TTC549 (cell line): ENCODE measurements around the gene ST3GAL3.
"Not testable (repeated sequence)": the region's sequence is repeated elsewhere in the genome, so short reads cannot be mapped to it uniquely, and the experiment has no call there.

Experiments used
- FAIRE-seq: peaks from 2 replicates; lab custom pipeline; 2012; peaks lifted over from hg19 to GRCh38; lab: Jason Lieb, UNC

Gene ST3GAL3

DNA sequence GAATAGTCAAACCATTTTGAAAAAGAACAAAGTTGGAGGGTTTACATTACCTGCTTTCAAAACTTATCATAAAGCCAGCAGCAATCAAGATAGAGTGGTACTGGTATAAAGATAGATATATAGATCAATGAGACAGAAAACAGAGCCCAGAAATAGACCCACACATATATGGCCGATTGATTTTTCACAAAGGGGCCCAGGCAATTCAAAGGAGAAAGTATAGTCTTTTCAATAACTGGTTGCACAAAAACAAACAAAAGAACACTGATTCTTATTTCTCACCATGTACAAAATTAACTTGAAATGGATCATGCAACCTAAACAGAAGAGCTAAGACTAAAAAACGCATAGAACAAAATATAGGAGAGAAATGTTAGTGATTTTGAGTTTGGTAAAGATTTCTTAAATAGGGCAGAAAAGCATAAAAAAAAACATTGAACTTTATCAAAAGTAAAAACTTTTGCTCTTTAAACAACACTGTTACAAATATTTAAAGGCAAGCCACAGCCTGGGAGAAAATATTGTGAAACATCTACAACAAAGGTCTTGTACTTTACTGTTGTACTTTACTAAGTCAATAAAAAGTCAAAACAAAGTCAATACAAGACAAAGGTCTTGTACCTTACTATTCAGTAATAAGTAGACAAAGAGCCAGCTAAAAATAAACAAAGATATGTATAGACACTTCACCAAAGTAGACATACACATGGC, 50.2 kb downstream of the ST3GAL3 start:
- no peak for FAIRE-seq

DNA sequence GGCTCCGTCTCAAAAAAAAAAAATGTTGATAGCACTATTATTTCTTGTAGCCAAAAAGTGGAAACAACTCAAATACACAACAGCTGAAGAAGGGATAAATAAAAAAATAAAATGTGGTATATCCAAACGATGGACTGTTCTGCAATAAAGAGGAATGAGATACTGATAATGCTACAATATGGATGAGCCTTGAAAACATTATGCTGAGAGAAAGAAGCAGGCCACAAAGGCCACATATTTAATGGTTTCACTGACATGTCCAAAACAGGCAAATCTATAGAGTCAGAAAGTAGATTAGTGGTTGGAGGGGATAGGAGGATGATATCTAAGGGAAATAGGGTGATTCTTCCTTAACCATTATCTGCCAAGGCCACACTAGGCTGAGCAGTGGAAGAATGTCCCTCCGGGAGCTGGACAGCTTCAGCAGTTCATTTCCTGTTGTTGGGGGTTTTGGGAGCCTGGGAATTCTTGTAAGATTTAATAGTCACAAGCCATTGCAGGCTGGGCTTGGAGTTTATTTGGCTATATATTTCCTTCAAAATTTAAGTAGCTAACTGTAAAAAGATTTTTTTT, 53.5 kb downstream of the ST3GAL3 start:
- no peak for FAIRE-seq

DNA sequence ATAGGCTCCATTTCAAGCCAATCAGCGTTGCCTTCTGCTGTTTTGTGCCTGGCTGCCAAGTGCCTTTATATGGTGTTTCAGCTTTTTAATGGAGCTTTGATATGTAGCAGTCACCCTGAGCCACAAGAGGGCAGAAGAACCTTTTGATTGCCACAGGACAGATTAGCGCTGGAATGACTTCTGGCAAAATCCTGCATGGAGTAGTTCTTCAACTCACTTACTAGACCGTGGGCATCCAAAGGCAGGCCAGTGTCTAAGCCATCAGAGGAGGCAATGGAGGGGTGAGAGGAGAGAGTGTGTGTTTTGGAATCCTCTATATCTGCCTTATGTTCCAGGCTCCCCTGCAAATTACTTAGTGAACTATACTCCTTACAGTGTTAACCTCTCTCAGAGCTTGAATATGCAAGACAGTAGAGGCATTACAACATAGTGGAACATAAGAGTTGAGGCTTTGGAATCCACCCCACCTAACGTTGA, 56.2 kb downstream of the ST3GAL3 start:
- FAIRE-seq, result peak; percentile 80

DNA sequence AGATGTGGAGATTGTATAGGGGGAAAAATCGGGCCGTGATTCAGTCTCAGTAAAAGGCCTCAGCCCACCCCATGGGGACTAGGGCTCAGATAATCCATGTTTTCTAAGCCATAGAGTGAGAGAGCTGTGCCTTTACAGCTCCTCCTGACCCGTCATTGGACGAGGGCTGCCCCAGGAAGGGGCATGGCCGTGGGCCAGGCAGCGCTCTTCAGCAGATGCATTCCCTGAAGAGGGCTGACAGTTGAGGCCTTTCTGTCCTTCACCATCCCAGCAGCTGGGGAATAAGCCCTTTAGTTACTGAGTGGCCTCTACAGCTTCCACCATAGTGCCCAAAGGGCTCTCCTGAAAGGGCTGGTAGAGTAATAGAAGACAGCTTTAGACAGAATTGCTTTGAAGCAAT, 57.2 kb downstream of the ST3GAL3 start:
- FAIRE-seq, result no peak

DNA sequence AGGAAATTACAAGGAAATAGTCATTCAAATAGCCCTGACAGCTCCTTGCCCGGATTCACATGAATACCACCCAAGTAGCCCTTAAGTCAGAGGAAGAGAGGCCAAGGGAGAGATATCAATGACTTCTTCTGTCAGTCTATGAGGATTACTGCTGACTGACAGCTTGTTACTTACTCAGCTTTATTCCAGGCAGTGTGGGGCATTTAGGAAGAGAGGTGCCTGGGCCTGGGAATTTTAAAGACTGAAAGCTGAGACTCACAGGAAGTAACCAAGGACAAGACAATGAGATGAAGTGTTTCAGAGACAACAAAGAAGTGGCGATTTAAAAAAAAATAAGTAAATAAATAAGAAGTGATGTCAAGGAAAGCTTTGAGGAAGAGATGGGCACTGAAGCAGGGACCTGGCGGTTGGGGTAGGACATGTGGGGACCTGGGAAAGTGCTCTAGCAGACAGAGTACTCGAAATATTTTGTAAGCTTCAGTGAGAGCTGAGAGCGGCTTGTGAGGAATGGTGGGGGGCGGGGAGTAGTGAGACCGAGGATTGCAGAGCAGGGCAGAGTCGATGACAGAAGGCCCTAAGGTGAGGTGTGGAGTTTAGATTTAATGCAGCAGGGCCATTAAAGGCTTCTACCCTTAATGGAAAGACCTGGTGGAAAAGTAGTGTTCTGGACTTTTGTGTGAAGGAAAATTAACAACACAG, 58.9 kb downstream of the ST3GAL3 start:
- no peak for FAIRE-seq

DNA sequence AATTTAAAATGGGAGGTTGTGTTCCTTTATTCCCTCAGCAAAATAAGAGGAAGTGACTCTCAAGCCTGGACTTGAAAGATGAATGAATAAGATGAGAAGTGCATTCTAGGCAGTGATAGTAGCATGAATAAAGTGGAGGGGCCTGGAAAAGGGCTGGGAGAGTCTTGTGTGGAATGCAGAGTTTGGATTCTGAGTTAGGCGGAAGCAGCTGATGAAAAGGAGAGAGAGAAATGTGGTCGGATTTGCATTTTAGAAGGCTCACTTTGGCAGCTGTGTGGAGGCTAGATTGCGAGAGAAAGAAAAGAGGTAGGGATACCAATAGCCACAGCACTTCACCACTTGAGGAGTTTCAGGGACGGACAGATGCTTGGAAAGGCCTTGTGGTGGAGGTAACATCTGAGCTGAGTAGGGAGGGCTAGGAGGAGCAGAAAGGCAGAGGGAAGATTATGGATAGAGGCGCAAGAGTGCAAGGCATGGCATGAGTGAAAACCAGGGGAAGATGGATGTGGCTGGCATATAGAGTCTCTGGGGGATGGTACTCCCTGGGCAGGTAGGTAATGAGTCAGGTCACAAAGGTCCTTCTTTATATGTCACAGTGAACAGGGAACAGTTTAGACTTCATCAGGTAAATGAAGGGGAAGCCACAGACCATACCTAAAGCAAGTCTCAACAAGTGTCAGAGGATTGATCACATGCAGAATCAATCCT, 59.6 kb downstream of the ST3GAL3 start:
- FAIRE-seq, result no peak

DNA sequence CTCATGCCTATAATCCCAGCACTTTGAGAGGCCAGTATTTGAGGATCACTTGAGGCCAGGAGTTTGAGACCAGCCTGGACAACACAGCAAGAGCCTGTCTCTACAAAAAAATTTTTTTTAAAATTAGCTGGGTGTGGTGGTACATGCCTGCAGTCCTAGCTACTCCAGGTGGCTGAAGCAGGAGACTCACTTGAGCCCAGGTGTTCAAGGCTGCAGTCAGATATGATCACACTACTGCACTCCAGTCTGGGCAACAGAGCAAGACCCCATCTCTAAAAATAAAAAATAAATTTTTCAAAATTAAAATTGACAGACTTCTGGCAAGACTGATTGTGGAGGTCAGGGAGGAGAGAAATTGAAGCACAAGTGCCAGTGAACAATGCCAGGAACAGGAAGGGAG, 60.8 kb downstream of the ST3GAL3 start:
- no peak for FAIRE-seq

DNA sequence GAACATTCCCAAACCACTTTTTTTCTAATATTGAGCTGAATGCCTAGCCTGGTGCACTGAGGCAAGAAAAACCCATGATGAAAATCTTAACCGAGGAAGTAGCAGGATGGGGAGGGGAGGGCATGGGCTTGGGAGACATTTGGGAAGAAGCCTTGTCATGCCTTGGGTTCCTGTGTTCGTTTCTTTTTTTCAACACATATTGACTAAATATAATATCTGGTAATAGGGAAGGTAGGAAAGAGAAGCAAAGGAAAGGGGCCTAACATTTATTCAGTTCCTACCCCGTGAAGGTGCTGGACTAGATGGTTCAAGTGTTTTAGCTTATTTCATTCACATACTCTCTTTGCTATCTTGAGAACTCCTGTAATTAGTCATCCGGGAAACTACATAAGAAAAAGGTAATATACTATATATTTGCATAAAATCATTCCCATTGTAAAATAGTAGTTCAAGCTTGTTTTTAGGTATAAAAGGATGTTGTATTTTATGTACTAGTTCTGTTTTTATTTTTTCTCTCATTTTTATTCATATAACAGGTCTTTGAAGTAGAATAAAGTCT, 62.1 kb downstream of the ST3GAL3 start:
- FAIRE-seq, result no peak

DNA sequence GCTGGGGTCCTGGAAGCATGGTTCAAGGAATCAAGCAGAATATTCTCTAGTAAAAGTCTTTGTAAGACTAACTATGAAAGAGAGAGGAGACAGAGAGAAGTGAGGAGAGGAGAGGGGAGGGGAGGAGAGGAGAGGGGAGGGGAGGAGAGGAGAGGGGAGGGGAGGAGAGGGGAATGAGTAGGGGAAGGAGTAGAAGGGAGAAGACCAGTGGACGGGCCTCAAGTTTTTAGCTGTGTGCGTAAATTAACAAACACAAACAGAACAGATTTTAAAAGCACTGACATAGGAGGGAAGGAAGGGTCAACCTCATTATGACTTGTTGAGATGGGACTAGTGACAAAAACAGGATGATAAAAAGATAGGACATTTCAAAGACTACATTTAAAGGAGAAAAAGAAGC, 62.8 kb downstream of the ST3GAL3 start:
- no peak for FAIRE-seq

DNA sequence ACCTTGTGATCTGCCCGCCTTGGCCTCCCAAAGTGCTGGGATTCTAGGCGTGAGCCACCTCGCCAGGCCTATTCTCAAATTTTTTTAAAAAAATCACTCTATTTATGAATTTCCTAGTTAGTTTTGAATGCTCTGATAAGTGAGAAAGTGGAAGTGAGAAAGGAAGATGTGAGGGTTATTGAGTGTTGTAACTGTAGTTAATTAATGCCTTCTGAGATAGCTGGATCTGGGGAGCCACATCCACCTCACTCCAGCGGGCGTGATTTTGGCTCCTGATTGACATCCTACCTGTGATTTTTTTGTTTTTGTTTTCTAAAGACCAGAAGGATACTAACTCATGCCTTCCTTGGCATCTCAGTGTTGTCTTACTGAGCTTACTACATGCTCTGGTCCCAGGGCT, 65.6 kb downstream of the ST3GAL3 start:
- no peak for FAIRE-seq

DNA sequence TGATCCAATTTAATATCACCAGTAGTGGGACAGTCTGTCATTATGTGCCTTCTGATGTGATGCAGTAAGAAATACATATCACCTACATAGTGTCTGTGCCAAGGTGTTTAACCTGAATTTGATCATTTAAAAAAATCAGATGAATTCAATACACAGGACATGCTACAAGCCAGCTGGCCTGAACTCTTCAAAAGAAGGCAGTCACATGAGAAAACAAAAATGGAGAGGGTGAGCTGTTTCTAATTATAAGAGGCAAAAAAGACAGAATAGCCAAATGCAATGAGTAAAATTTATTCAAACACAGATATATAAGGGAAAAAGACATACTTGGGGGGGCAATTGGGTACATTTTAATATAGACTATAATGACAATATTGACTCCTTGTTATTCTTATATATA, 66.5 kb downstream of the ST3GAL3 start:
- FAIRE-seq, result no peak

DNA sequence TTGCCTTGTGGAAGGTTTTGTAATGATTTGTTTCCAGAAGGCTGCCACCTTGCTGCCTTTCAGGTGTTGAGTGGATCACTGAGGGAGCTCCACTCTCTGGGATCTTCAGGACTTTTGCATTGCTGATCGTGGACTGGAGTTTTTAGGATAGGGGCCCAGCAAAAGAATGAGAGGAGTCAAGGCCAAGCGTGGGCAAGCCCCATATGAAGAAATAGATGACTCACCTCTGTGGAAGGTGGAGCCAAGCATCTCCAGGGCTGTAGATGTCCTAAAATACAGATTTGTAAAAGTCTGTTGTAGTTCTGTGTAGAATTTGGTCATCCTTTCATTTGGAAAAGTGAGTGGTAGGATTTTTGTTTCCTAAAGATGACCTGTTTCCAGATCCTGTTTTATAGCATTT, 67.0 kb downstream of the ST3GAL3 start:
- FAIRE-seq, result no peak

DNA sequence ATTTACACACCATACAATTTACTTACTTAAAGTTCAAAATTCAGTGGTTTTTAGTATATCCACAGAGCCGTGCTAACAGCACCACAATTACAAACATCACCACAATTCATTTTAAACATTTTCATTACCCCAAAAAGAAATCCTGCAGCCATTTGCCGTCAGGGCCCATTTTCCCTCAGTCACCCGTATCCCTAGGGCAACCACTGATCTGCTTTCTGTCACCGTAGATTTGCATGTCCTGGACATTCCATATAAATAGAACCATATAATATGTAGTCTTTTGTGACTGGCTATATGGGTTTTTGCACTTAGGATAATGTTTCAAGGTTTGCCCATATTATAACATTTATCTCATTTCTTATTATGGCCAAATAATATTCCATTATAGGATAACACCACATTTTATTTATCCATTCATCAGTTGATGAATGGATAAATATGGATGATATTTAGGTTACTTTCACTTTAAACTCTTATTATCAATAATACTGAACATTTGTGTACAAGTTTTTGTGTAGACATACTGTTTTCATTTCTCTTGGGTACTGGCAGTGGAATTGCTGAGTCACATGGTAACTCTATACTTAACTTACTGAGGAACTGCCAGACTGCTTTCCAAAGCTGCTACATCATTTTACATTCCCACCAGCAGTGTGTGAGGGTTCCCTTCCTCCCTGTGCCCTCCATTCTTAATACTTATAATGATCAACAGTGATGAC, 68.9 kb downstream of the ST3GAL3 start:
- no peak for FAIRE-seq

DNA sequence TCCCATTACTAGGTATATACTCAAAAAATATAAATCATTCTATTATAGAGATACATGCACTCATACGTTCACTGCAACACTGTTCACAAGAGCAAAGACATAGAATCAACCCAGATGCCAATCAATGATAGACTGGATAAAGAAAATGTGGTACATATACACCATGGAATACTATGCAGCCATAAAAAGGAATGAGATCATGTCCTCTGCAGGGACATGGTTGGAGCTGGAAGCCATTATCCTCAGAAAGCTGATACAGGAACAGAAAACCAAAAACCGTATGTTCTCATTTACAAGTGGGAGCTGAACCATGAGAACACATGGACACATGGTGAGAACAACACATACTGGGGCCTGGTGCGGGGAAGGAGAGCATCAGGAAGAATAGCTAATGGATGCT, 70.6 kb downstream of the ST3GAL3 start:
- not testable (repeated sequence) for FAIRE-seq

DNA sequence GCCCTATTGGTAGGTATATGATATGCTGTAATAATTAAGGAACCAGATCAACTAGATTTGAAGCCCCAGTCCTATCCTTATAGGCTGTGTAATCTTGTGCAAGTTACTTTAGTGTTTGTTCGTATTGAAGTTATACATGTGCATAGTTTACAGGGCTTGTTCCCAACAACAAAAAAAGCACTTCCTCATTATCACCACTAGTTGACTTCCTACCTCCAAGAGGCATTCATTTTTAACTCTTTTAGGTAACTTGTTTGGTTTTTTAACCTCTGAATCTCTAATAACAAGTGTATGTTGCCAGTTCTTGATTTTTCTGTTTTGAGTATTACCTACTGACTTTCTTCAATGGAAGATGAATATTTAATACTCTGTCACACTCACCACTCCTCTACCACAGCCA, 71.9 kb downstream of the ST3GAL3 start:
- no peak for FAIRE-seq

DNA sequence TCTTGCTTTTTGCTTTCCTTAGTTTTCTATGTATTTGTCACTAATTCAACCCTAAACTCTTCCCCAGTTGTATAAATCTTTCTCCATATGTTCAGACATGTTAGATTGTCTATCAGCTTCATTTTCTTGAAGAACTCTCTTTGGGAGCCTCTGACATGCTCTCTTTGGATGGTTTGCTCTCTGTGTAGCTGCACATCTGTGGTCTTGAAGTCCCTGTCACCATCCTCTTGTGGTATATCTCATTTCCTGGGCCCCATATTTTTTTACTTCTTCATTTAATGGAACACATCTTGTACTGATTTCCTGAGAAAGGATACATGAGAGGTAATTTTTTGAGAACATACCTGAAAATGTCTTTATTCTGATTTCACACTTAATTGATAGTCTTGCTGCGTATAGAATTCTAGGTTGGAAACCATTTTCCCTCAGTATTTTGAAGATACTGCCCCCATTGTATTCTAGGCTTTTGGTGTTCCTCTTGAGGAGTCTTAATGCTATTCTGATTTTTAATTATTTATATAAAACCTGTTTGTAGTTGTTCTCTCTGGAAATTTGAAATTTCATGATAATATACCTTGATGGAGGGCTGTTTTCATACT, 72.6 kb downstream of the ST3GAL3 start:
- FAIRE-seq, result no peak

DNA sequence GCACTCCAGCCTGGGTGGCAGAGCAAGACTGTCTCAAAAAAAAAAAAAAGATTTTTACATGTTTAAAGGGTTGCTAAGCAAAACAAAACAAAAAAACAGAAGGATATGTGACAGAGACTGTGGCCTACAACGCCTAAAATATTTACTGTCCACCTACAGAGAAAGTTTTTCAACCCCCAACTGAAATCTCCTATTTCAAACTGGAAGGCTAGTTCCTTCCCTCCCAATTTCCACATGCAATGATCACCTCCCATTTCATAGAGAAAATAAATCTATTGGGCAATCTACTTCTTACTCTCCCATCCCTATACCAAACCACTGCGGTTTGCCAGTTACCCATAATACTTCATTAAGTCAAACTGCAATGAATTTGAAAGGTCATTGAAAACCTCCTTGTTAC, 74.2 kb downstream of the ST3GAL3 start:
- FAIRE-seq, result no peak

DNA sequence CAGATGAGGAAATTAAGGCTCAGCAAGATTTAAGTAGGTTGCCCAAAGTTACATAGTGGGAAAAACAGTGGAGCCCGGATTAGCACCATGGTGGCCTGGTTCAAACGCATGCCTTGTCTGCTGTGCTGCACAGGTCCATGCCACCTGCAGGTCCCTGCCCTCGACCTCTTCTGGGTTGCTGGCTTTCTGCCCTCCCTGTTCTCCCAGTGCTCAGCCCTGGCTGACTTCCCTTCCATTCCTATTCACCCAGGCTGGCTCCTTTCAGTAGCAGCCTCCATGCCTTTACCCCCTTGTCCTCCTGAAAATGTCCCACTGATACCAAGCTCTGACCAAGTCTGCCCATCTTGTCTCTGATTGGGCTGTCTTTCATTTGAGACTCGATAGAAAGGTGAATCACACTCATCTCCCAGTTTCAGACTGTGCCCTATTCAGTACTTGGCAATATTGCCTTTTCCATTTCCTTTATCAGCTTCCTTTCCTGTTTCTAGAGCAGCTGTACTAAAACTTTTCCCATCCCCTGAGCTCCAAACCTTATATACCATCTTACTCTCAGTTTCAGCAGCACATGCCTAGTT, 75.8 kb downstream of the ST3GAL3 start:
- no peak for FAIRE-seq

DNA sequence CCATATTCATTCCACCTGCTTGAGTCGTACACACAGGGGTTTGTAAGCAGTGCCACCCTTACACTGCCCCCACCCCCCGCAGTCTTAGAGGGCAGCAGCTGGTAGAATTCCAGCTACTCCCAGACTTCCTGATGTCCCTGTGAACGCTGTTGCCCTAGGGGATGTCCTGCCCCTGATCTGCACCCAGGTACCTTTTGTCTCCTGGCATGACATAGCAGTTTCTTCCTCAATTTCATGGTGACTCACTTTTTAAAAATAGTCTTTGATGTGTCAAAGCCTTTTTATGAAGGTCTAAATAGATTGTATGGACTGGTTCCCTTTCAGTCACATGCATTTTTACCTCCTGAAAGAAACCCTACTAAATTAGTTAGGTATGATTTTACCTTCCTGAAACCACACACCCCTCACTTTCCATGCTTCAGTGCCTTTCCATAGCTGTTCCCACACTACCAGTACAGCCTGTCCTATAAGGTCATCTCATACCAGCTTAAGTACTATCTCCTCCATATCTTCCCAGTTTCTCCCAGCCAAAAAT, 76.4 kb downstream of the ST3GAL3 start:
- no peak for FAIRE-seq

DNA sequence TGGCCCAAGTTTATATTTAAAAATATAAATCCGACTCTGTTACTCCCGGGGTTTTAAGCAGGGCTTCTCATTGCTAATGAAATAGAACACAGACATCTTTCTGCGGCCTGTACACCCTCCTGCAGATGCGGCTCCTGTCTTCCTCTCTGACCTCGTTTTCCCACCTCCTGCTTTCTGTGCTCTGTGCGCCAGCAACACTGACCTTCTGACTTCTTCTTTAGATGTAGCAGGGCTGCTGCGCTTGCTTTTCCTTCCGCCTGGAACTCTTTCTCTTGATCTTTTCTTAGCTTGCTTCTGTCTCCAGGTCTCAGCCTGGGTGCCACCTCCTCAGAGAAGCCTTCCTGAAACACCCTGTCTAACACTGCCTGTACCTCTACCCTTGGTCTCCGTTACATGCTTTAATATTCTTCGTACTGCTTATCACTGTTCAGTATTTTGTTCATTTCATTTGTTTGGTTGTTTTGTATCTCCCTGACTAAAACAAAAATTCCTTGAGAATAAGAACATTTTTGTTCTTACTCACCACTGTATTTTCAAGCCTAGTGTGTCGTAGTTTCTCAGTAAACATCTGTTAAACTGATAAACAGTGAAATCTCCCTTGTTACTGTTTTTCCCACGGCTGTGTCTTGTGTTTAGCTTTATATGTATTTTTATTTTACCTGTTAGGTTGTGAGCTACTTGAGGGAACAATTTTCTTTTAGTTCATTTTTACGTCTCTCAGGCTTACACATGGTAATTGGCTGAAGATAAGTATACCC, 79.0 kb downstream of the ST3GAL3 start:
- FAIRE-seq, result no peak
